ENCODE results near the gene PSG4.
"Not testable (repeated sequence)": the region's sequence is repeated elsewhere in the genome, so short reads cannot be mapped to it uniquely, and the experiment has no call there.

DNA sequence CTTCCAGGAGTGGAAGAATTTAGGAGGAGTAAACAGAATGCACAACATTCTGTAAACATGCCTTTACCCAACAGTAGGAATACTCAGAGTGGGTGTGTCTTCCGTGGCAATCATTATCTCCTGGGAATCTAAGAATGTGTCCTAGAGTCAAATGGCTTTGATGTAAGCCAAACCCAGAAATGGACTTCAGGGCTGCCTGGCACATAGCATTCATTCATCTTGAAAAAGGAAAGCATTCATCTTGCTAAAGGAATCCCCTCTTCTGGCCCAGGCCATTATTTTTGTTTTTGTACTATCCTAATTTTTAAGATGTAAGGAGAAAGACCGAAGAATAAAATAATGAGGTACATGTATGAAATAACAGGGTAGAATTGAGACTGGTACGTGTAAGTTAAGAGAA is 42.3 kb downstream of the PSG4 start:
- TF ChIP-seq, protein P1, sequence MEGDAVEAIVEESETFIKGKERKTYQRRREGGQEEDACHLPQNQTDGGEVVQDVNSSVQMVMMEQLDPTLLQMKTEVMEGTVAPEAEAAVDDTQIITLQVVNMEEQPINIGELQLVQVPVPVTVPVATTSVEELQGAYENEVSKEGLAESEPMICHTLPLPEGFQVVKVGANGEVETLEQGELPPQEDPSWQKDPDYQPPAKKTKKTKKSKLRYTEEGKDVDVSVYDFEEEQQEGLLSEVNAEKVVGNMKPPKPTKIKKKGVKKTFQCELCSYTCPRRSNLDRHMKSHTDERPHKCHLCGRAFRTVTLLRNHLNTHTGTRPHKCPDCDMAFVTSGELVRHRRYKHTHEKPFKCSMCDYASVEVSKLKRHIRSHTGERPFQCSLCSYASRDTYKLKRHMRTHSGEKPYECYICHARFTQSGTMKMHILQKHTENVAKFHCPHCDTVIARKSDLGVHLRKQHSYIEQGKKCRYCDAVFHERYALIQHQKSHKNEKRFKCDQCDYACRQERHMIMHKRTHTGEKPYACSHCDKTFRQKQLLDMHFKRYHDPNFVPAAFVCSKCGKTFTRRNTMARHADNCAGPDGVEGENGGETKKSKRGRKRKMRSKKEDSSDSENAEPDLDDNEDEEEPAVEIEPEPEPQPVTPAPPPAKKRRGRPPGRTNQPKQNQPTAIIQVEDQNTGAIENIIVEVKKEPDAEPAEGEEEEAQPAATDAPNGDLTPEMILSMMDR (IDR thresholded peaks at IDR 0.05) = not testable (repeated sequence)
- TF ChIP-seq POLR2A (IDR thresholded peaks at IDR 0.05) = not testable (repeated sequence)
